SK-N-DZ (cell line): Measurements from ENCODE around the gene CDHR1.
"Not testable (repeated sequence)": the region's sequence is repeated elsewhere in the genome, so short reads cannot be mapped to it uniquely, and the experiment has no call there.

Experiments used
- DNase-seq: peaks from one replicate; pipeline ENCODE4 v3.0.0-alpha.2; 2015; ENCODE audit warnings: low spot score

Gene CDHR1

GRCh38 chr10:84173501-84173929, 20.8 kb upstream of the CDHR1 start, which contains the start of gene GPR15LG:
Gene GPR15LG, plus strand, starts transcription at chr10:84173801. Its CDS starts 51 bp downstream, at chr10:84173852.
- DNase-seq, result no peak

- no peak for DNase-seq
These were observed 18.9 kb upstream of the CDHR1 start for GRCh38 chr10:84175436-84175835.

GRCh38 chr10:84176351-84176750, 18.0 kb upstream of the CDHR1 start:
- DNase-seq, result no peak

GRCh38 chr10:84176836-84177474, 17.4 kb upstream of the CDHR1 start:
- no peak for DNase-seq

GRCh38 chr10:84177541-84178141, 16.7 kb upstream of the CDHR1 start:
- DNase-seq, result no peak

- no peak for DNase-seq
These were observed 16.2 kb upstream of the CDHR1 start for GRCh38 chr10:84178160-84178609.

- DNase-seq, result no peak
These were observed 15.2 kb upstream of the CDHR1 start for GRCh38 chr10:84179059-84179710.

- DNase-seq, result not testable (repeated sequence)
These were observed 14.0 kb upstream of the CDHR1 start for GRCh38 chr10:84180386-84180785.

- no peak for DNase-seq
These were observed 12.7 kb upstream of the CDHR1 start for GRCh38 chr10:84181631-84182030.

GRCh38 chr10:84184517-84184916, 9.8 kb upstream of the CDHR1 start:
- no peak for DNase-seq

- DNase-seq, result no peak
These were observed 8.7 kb upstream of the CDHR1 start for GRCh38 chr10:84185526-84186175.

- DNase-seq, result no peak
These were observed 5.5 kb upstream of the CDHR1 start for GRCh38 chr10:84188815-84189214.

GRCh38 chr10:84190621-84191020, 3.7 kb upstream of the CDHR1 start:
- DNase-seq, result no peak

- DNase-seq, result no peak
These were observed 3.2 kb upstream of the CDHR1 start for GRCh38 chr10:84191106-84191505.

- no peak for DNase-seq
These were observed 1.0 kb upstream of the CDHR1 start for GRCh38 chr10:84193327-84193726.

GRCh38 chr10:84193846-84194423, 402 bp upstream of the CDHR1 start:
- DNase-seq, result no peak

- no peak for DNase-seq
These were observed 900 bp downstream of the CDHR1 start for GRCh38 chr10:84195044-84195830.

- peak; percentile 43 for DNase-seq
These were observed 1.7 kb downstream of the CDHR1 start for GRCh38 chr10:84196083-84196482.

- no peak for DNase-seq
These were observed 2.6 kb downstream of the CDHR1 start for GRCh38 chr10:84196941-84197340.

- no peak for DNase-seq
These were observed 3.3 kb downstream of the CDHR1 start for GRCh38 chr10:84197643-84198042.
